HUDEP-2 (cell line): ENCODE results near the gene NBEA.

Source experiments
- DNase-seq, 76 experiments: peaks; one replicate each; lab custom pipeline; 2025; ENCODE audit not compliant: unreplicated experiment in 76 of 76; lab: John Stamatoyannopoulos, UW

The NBEA gene

GRCh38 chr13:35498231-35498630 lies 556.2 kb downstream of the NBEA start:
- DNase-seq: no peak

DNA sequence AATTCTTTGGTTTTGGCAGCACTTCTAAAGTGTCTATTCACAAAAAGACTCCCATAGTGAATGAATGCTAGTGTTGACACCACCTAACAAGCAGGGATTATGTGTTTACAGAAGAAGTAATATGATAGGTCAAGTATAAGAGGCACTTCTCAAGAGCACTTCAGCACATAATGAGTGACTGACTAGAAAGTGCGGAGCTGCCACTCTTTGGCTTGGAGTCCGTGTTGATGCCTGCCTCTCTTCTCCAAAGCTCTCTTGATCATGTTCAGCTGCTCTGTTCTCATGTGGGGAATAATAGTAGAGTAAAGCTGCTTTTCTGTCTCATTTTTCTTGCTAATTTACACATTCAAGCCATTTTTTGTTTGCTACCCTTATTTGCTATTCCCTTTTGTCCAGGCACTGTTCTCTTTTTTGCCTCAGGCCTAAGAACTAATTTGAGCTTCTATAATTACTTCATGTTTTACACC lies 557.2 kb downstream of the NBEA start:
- DNase-seq: no peak

DNA sequence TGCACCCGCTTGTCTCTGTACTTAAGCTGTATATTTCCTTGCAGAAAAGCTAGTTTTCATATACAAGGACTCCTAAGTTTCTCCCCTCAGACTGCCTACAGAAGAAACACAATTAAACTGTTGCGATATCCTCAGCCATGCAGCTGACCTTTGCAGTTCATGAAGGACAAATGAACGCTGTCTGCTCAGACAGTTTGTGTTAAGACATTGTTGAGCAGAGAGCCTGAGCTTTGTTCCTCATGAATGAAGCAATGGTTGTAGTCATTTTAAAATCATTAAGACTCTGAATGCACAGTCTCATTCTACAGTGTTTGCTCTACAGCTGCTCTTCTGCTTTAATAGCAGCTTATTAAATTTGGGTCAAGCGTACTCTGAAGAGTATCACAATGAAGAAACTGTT lies 557.6 kb downstream of the NBEA start:
- DNase-seq: no peak

DNA sequence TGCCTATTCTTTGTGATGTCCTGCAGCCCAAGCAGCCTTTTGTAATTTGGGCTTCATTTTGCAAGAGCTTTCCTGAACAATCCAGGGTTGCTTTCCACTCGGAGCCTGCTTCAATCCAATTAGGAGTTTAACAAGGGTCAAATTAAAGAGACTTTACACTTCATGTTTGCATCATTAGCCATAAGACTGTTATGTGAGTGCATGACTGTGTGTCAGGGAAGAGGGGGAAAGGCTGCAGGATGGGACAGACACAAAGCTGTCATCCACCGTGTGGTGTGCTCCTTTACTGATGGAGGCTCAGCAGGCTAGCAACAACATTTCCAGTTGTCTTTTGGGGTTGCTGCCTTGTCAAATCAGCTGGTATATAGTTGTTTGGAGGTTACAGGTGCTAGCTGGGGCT lies 558.1 kb downstream of the NBEA start:
- DNase-seq: no peak

DNA sequence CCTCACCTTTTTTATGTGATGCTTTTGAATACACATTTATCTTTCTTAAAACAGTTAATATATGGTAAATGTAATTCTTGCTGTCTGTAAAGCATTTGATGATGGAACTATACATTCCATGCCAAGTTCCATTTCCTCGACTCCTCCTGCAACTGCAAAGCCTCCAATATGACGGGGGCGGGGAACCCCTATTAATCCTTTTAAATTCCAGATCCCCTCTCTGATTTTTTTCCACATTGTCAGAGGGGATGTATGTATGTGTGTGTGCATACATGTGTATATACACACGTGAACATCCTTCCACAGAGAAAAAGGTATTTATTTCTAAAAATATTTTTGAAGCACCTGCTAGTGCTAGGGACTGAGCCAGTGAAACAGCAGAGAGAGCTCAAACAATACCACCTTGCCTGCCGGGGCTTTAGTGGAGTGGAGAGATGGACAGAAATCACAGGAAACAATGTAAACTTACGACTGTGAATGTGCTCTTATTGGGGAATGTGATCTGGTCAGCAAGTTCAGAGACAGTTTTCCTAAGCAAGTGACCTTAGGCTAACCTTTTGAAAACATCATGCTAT lies 559.7 kb downstream of the NBEA start:
- no peak for DNase-seq

GRCh38 chr13:35502456-35502855 lies 560.4 kb downstream of the NBEA start:
- DNase-seq: no peak

- DNase-seq: peak in 12 of 76 experiments; percentile 1 to 65 (median 22)
Observed at GRCh38 chr13:35512271-35512920, 570.3 kb downstream of the NBEA start.

DNA sequence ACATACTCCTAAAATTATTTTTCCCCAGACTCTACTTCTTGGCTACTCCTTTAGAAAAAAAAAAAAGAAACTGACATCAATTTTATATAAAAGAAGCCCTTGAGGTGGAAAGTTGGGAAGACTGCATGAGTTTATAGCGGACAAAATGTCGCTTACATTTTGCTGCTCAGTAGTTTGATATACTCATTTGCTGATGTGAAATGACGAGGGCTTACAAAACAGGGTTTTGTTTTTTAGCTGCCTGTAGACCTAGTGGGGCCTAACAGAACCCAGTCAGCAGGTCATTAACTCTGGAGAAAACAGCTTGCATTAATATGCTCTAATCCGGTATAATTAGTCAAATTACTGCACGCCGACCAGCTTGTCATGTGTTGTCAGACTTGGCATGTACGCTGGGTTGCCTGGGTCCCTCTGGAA lies 572.0 kb downstream of the NBEA start:
- no peak for DNase-seq

- no peak for DNase-seq
Observed at GRCh38 chr13:35514801-35515502, 572.9 kb downstream of the NBEA start.

GRCh38 chr13:35518337-35518946 lies 576.4 kb downstream of the NBEA start:
- no peak for DNase-seq

DNA sequence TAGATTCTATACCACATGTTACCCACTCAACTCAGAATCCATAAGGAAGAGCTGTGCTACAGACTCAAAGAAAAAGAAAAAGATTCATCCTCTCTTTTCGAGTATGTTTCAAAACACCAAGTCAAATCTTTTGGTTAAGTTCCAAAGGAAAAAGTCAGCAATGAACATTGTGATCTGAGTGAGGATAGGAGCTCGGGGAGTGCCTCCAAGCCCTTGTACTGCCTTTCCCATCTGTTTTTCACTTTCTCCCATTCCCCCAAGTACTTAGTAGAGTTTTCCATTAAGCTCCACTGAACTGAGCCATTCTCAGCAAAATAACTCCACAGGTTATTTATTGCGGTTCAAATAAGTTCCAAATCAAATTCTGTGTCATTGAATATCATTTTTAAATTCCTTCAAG lies 582.1 kb downstream of the NBEA start:
- no peak for DNase-seq

- no peak for DNase-seq
Observed at GRCh38 chr13:35526577-35526976, 584.5 kb downstream of the NBEA start.

- no peak for DNase-seq
Observed at GRCh38 chr13:35527451-35527850, 585.4 kb downstream of the NBEA start.

DNA sequence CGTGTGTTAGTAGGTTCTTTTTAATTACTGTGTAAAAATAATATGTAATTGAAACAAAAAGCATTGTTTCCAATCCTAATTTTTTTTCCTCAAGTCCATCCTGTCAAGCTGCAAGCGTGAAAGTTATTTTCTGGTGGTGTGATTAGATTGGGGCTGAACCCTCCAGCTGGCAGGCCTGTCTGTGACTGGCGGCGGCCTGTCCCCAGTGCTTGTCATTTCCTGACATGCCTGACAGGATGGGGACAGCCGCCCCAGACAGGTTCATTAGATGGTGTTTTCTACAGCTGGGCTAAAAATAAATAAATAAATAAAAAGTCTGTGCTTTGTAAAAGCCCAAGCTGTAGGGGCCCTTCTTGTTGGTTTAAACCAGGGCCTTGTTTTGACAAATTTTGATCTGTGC lies 588.1 kb downstream of the NBEA start:
- no peak for DNase-seq

DNA sequence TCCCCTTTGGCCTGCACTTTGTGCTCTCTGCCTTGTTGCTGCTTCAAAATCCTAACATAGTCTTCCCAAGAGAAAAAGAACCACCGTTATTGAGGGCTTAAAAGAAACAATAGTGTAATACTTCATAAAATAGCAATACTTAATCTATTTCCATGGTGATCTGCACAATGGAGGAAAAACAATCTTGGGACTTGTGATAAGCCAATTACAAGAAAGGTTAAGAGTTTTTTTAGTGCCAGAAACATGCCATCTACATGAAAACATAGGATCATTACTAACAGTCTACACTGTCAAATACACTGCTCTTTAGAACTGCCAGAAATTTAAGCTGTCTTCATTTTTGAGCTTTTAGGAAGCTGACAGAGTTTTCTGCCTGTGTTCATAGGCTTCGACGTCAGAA lies 588.5 kb downstream of the NBEA start:
- DNase-seq: no peak

- DNase-seq: no peak
Observed at GRCh38 chr13:35531526-35531925, 589.5 kb downstream of the NBEA start.

- DNase-seq: no peak
Observed at GRCh38 chr13:35534343-35534742, 592.3 kb downstream of the NBEA start.

DNA sequence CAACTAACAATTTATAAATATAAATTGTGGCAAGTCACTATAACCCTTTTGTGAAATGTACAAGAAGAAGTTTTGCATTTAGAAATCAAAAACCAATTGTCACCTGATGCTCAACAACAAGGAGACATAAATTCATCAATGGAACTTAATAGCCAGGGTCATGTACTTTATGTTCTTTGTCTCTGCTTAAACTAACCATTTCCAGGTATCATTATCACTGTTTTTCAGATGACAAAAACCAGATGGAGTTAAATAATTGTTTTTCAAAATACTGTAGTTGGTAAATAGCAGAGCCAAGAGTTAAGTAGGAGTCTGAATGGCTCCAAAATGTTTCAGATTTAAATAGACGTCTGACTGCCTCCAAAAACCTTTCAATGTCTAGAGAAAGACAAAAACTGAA lies 606.7 kb downstream of the NBEA start:
- DNase-seq: no peak

GRCh38 chr13:35549481-35549880 lies 607.4 kb downstream of the NBEA start:
- DNase-seq: no peak

GRCh38 chr13:35552172-35552844 lies 610.2 kb downstream of the NBEA start:
- no peak for DNase-seq

GRCh38 chr13:35554972-35555623 lies 613.0 kb downstream of the NBEA start:
- no peak for DNase-seq
